Transverse colon (tissue), 3 donors: ENCODE measurements around the gene MMP10.

Experiments
- CTCF ChIP-seq, 5 experiments: fragments of 200-600 bp in 3 of 5; fragments of 450-650 bp in 2 of 5; sonication (generic) in 3 of 5; IDR thresholded peaks; 1 replicate in 2 of 5; 2 replicates in 3 of 5; pipeline ENCODE4 v1.5.1; 2016 to 2017; ENCODE audit warnings: antibody characterized with exemption in 5 of 5, inconsistent platforms in 3 of 5, mild to moderate bottlenecking in 2 of 5, moderate library complexity in 1 of 5
- POLR2A ChIP-seq: fragments of 450-650 bp; IDR thresholded peaks from one replicate; pipeline ENCODE4 v1.6.1; 2016; ENCODE audit warnings: antibody characterized with exemption, mild to moderate bottlenecking, moderate library complexity

- TF ChIP-seq POLR2A (no peak), CTCF (IDR thresholded peaks at IDR 0.05) (no peak)
Measured at GRCh38 chr11:102802341-102802740, 21.9 kb upstream of the MMP10 start.
